ENCODE data around the gene PERCC1. TPM values are rescaled to one million over a fixed set of nuclear protein-coding genes. Genes with fewer than 3 reads are reported as not detected.

PERCC1 gene
- total RNA-seq, 1 experiment from 2014 or later: not detected

Other genes with a start within 250 kb of the PERCC1 start
- gene TPSG1, start 205.8 kb upstream of the PERCC1 start, total RNA-seq (2014; rRNA removed; shearing (Covaris generic); ENCODE audit: low replicate concordance): 1.7 and 1.9 TPM in 2 replicates
- not detected in 2 replicates for gene TPSB2, start 200.9 kb upstream of the PERCC1 start, total RNA-seq (2014; rRNA removed; shearing (Covaris generic); ENCODE audit: low replicate concordance)
- not detected in 2 replicates for gene TPSAB1, start 190.4 kb upstream of the PERCC1 start, total RNA-seq (2014; rRNA removed; shearing (Covaris generic); ENCODE audit: low replicate concordance)
- gene TPSD1, start 175.0 kb upstream of the PERCC1 start, total RNA-seq (2014; rRNA removed; shearing (Covaris generic); ENCODE audit: low replicate concordance): not detected in 2 replicates
- gene UBE2I, start 121.4 kb upstream of the PERCC1 start, total RNA-seq (2014; rRNA removed; shearing (Covaris generic); ENCODE audit: low replicate concordance): 154 and 228 TPM in 2 replicates
- 1.1 TPM in 1 of 2 replicates, not detected in the other for gene BAIAP3, start 97.4 kb upstream of the PERCC1 start, total RNA-seq (2014; rRNA removed; shearing (Covaris generic); ENCODE audit: low replicate concordance)
- 138 and 174 TPM in 2 replicates for gene TSR3, start 79.2 kb upstream of the PERCC1 start, total RNA-seq (2014; rRNA removed; shearing (Covaris generic); ENCODE audit: low replicate concordance)
- 40.9 and 52.2 TPM in 2 replicates for gene GNPTG, start 79.1 kb upstream of the PERCC1 start, total RNA-seq (2014; rRNA removed; shearing (Covaris generic); ENCODE audit: low replicate concordance)
- gene UNKL, start 16.4 kb upstream of the PERCC1 start, total RNA-seq (2014; rRNA removed; shearing (Covaris generic); ENCODE audit: low replicate concordance): 10.5 and 16.2 TPM in 2 replicates
- 28.1 and 52.9 TPM in 2 replicates for gene UQCC4, start 10.3 kb upstream of the PERCC1 start, total RNA-seq (2014; rRNA removed; shearing (Covaris generic); ENCODE audit: low replicate concordance)
- 2.9 and 5.6 TPM in 2 replicates for gene CCDC154, start 13.5 kb downstream of the PERCC1 start, total RNA-seq (2014; rRNA removed; shearing (Covaris generic); ENCODE audit: low replicate concordance)
- gene CLCN7, start 44.0 kb downstream of the PERCC1 start, total RNA-seq (2014; rRNA removed; shearing (Covaris generic); ENCODE audit: low replicate concordance): 32.7 and 115 TPM in 2 replicates
- not detected in 2 replicates for gene PTX4, start 57.9 kb downstream of the PERCC1 start, total RNA-seq (2014; rRNA removed; shearing (Covaris generic); ENCODE audit: low replicate concordance)
- gene TELO2, start 62.3 kb downstream of the PERCC1 start, total RNA-seq (2014; rRNA removed; shearing (Covaris generic); ENCODE audit: low replicate concordance): 21.2 and 48.7 TPM in 2 replicates
- 1.7 TPM in 1 of 2 replicates, not detected in the other for gene TMEM204, start 102.6 kb downstream of the PERCC1 start, total RNA-seq (2014; rRNA removed; shearing (Covaris generic); ENCODE audit: low replicate concordance)
- gene IFT140, start 181.0 kb downstream of the PERCC1 start, total RNA-seq (2014; rRNA removed; shearing (Covaris generic); ENCODE audit: low replicate concordance): 25.7 and 27.8 TPM in 2 replicates
- gene CRAMP1, start 181.3 kb downstream of the PERCC1 start, total RNA-seq (2014; rRNA removed; shearing (Covaris generic); ENCODE audit: low replicate concordance): 3.7 and 3.8 TPM in 2 replicates
- gene JPT2, start 247.2 kb downstream of the PERCC1 start, total RNA-seq (2014; rRNA removed; shearing (Covaris generic); ENCODE audit: low replicate concordance): 94.3 and 129 TPM in 2 replicates